ENCODE measurements around the gene PSMA3. TPM values are rescaled to one million over a fixed set of nuclear protein-coding genes. Genes with fewer than 3 reads are reported as not detected.

Gene PSMA3
- total and polyA plus RNA-seq, 8 donors = 49.6 to 158 (median 96.2) TPM

DNA sequence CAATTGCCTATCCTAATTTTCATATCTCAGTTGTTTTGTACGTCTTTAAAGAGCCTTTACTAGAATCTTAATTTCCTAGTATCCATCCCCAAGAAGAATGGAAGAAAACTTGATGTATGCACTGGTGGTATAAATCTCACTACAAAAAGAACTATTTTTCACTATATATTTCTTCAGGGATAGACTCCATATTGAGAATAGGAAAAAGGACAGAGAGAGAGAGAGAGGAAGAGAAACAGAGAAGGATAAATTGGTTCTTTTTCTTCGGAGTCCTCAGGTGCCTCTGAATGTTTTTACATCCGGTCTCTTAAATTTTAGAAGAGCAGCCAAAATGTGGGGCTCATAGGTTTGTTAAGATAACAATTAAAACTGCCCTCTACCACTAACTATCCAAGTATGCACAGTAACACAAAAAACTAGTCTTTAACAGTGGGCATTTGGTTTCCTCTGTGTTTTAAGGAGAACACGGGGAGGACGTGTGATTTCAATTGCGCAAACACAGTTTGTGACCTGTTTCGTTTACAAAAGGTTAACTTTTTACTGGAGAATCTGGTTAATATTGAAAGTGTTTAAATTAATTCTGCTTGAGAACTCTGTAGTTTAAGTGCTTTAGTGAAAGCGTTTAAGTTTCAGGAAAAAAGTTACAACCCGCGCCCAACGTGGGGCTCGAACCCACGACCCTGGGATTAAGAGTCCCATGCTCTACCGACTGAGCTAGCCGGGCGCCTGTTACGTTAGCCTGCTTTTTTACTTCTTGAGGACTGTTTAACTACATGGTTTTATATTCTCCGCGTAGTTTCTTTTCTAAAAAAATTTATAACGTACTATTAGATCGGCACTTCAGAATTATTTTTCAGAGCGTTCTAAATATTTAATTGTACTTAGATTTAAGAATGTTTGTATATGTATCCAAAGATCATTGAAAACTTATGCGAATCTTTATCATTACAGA, 5.1 kb upstream of the PSMA3 start:
- H3K36me3 ChIP-seq = peaks cover 0 to 8% (median 3%) of the 10 kb centered on the region in 4 donors
- intact Hi-C loops (cut with DNase I; ENCODE audit: low total_unique reads) = loop anchor here (10.0 kb wide), 1 partner anchor 55 kb away; the partner anchor contains the start of gene ARID4A
- DNase-seq = peak; percentile 82 to 88
- no peaks in the 10 kb centered on the region for H3K27me3 ChIP-seq
- WGBS, 5 donors = 1 to 2% (median 1%) methylated on average over 23 of the region's 23 CpGs
- TF ChIP-seq CTCF (IDR thresholded peaks at IDR 0.05) = no peak
- TF ChIP-seq POLR2AphosphoS5 (IDR thresholded peaks at IDR 0.05) = peak in 1 of 3 donors; percentile 64
- no peak for TF ChIP-seq POLR2A (IDR thresholded peaks at IDR 0.05)
- TF ChIP-seq EP300 (IDR thresholded peaks at IDR 0.05) = no peak
- peak overlapping the region; percentile 44 to 59 (median 48) for H3K4me3 ChIP-seq
- H3K4me1 ChIP-seq = peaks cover 0 to 27% (median 12%) of the 10 kb centered on the region in 4 donors
- H3K9me3 ChIP-seq = no peaks in the 10 kb centered on the region
- peak overlapping the region; percentile 71 to 85 (median 80) for H3K27ac ChIP-seq

GRCh38 chr14:58243790-58244555, 670 bp upstream of the PSMA3 start:
- intact Hi-C loops (cut with DNase I; ENCODE audit: low total_unique reads) = no loop called here

DNA sequence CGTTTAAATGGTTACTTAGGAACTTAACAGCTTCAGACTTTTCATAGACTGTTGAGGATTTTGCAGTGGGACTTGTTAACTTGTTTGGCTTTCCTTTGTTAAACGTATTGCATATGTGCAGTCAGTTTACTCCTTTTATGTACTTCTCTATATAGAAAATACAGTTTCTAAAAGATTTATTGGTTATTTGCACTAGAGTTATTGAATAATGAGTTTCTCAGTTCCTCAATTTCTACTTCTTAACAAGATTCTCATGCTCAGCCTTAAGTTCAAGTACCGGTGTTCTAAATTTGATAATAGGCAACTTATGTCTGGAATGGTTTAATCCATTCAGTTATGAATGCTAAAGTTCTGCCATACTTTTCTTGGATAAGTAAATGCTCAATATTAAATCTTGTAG, 919 bp downstream of the PSMA3 start:
- DNase-seq = no peak
- Histone ChIP-seq H3K4me3 (peak overlapping the region; percentile 59 to 87 (median 70)), H3K9me3 (no peaks in the 10 kb centered on the region), H3K27ac (peak overlapping the region in 4 of 5 donors; percentile 94 to 98 (median 97)), H3K27me3 (no peaks in the 10 kb centered on the region), H3K36me3 (peaks cover 0 to 26% (median 25%) of the 10 kb centered on the region in 4 donors), H3K4me1 (peaks cover 9 to 51% (median 32%) of the 10 kb centered on the region in 4 donors)
- intact Hi-C loops (cut with DNase I; ENCODE audit: low total_unique reads) = no loop called here
- no peak for TF ChIP-seq POLR2A (IDR thresholded peaks at IDR 0.05)
- no peak for TF ChIP-seq POLR2AphosphoS5 (IDR thresholded peaks at IDR 0.05)
- no peak for TF ChIP-seq CTCF (IDR thresholded peaks at IDR 0.05)
- TF ChIP-seq EP300 (IDR thresholded peaks at IDR 0.05) = no peak
- 1 to 4% (median 2%) methylated on average over 3 of the region's 3 CpGs for WGBS, 5 donors

More at GRCh38 chr14:58243790-58244555, 670 bp upstream of the PSMA3 start:
- Histone ChIP-seq H3K36me3 (peaks cover 0 to 10% (median 9%) of the 10 kb centered on the region in 4 donors), H3K27ac (peak overlapping the region; percentile 94 to 98 (median 97)), H3K4me1 (peaks cover 9 to 49% (median 34%) of the 10 kb centered on the region in 4 donors), H3K4me3 (peak overlapping the region; percentile 59 to 87 (median 70)), H3K9me3 (no peaks in the 10 kb centered on the region), H3K27me3 (no peaks in the 10 kb centered on the region)
- DNase-seq = peak in 1 of 2 donors; percentile 52
- 0 to 2% (median 1%) methylated on average over 16 of the region's 16 CpGs for WGBS, 5 donors
- TF ChIP-seq EP300 (IDR thresholded peaks at IDR 0.05) (no peak), POLR2AphosphoS5 (IDR thresholded peaks at IDR 0.05) (no peak), POLR2A (IDR thresholded peaks at IDR 0.05) (no peak), CTCF (IDR thresholded peaks at IDR 0.05) (no peak)

DNA sequence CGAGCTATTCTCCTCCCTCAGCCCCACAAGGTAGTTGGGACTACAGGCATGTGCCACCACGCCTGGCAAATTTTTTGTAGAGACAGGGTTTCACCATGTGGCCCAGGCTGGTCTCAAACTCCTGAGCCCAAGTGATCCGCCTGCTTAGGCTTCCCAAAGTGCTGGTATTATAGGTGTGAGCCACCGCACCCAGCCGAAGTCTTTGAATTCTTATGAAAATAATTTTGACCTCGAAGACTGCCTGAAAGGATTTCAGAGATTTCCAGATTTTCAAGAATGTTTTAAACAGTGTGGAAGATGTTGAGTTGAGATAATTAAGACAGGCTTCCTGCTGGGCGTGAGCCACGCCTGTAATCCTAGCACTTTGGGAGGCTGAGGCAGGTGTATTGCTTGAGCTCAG, 5.0 kb downstream of the PSMA3 start:
- H3K4me1 ChIP-seq = peaks cover 9 to 46% (median 26%) of the 10 kb centered on the region in 4 donors
- peaks cover 16 to 67% (median 64%) of the 10 kb centered on the region in 4 donors for H3K36me3 ChIP-seq
- WGBS, 5 donors = 93 to 97% (median 96%) methylated on average over 8 of the region's 8 CpGs
- DNase-seq = no peak
- no peaks in the 10 kb centered on the region for H3K9me3 ChIP-seq
- TF ChIP-seq POLR2A (IDR thresholded peaks at IDR 0.05) = no peak
- TF ChIP-seq CTCF (IDR thresholded peaks at IDR 0.05) = no peak
- TF ChIP-seq EP300 (IDR thresholded peaks at IDR 0.05) = no peak
- TF ChIP-seq POLR2AphosphoS5 (IDR thresholded peaks at IDR 0.05) = no peak
- H3K27ac ChIP-seq = no peak overlapping the region
- no peak overlapping the region for H3K4me3 ChIP-seq
- intact Hi-C loops (cut with DNase I; ENCODE audit: low total_unique reads) = no loop called here
- no peaks in the 10 kb centered on the region for H3K27me3 ChIP-seq

Data from stomach (tissue), 9 donors.